Kidney glomerular epithelial cell (primary cell): ENCODE results near the gene CASD1.

Experiments
- DNase-seq: peaks from one replicate; lab custom pipeline; 2025; lab: John Stamatoyannopoulos, UW

The CASD1 gene

DNA sequence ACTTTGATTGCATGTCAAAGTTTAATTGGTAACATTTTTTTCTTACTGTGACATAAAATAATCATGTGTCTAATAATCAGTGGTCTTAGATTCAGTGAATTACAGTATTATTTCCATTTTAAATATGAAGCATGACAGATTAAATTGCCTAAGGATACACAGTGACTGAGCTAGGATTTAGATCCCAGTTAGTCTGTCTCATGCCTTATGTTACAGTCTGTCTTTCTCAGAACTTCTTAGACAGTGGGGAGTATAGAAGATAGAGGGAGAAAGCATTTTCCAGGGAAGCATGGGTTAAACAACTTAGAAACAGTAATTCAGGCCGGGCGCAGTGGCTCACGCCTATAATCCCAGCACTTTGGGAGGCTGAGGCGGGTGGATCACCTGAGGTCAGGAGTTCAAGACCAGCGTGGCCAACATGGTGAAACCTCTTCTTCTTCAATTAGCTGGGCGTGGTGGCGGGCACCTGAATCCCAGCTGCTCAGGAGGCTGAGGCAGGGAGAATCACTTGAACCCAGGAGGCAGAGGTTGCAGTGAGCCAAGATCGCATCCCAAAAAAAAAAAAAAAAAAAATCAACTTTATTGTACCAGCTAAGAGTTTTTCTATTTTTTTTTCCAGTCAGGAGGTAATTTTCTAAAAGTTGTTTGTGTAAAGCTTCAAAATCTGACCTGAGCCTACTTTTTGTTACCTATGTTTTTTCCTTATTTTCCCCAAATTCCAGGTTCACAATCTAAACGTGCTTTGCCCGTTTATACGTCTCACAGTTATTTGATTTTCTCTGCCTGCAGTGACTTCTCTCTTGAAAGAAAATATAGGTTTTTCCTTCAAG lies 3.3 kb downstream of the CASD1 start:
- DNase-seq, result no peak

DNA sequence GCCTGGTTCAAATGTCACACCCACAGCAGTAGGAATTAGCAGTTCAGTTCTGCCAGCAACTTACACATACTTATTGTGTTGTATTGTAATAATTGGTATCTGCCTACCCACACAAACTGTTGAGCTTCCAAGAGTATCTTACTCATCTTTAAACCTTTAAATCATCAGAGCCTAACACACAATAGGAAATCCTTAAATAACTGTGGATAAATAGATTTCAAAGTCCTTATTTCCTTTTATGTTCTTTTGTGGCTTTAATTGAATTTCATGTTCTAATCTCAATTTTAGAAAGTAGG lies 3.9 kb downstream of the CASD1 start:
- DNase-seq, result no peak

- no peak for DNase-seq
These were observed 4.7 kb downstream of the CASD1 start for GRCh38 chr7:94514140-94514889.

DNA sequence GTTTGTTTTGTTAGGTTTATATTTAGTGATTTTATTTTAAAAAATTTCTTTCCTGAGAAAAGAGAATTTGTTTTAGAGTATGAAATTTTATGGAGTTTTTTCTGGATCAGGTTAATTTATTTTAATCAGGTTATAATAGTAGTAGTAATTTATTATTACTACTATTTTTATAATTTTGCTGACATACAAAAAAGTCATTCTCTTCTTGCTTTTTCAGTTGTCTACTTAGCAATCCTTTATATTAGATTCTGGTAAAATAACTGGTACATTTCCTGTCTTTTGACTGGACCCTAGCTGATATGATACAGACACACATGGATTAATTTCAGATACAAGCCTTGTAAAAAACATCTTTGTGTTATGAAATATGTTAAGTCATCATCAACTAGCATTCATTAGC lies 5.3 kb downstream of the CASD1 start:
- no peak for DNase-seq

DNA sequence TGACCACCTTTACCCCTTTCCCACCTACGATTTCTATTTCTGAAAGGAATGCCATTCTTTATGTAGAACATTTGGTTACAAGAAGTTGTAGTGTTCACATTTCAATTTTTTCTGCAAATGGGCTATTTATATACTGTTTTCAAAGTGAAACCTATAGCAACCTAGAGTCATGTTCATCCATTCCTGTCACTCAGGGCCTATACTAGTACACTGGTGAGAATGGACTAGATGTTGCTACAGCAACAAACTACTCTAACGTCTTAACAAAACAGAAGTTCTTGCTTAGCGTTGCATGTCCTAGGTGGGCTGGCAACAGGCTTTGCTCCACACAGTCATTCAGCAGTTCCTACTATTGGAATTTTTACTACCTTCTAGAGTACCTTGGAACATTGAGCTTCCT lies 16.3 kb downstream of the CASD1 start:
- no peak for DNase-seq

DNA sequence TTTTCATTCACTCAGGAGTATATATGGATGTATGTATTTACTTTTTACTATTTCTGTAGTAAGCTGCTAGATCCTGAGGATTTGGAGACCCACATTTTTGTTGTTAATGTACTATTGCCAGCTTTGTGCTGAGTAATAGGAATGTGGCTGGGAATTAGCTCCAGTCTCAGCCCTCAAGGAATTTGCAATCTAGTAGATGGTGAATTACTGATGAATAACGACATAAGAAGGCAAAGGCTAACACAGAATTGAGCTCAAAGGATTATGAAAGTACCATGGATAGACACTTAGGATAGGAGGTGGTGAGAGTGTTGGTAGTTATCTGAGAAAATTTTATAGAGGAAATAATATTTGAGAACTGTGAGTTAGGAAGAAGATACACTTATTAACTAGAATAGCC lies 19.9 kb downstream of the CASD1 start:
- DNase-seq, result no peak

- no peak for DNase-seq
These were observed 20.5 kb downstream of the CASD1 start for GRCh38 chr7:94530109-94530508.

DNA sequence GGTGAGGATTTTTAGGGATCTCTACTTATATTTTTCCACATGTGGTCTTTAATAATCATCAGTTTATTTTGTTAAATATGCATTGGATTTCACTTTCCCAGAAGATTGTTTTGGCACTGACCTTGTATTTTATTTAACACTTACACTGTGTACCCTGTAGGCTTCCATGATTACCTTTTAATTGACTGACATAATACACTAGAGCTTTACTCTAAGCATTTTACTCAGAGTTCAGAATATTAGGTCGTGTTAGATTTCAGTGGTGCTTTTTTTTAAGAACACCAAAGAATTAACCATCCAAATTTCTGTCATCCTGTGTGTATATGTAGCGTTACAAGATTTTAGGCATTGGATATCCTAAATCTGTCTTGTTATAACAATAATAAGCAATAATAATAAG lies 23.1 kb downstream of the CASD1 start:
- DNase-seq, result no peak

DNA sequence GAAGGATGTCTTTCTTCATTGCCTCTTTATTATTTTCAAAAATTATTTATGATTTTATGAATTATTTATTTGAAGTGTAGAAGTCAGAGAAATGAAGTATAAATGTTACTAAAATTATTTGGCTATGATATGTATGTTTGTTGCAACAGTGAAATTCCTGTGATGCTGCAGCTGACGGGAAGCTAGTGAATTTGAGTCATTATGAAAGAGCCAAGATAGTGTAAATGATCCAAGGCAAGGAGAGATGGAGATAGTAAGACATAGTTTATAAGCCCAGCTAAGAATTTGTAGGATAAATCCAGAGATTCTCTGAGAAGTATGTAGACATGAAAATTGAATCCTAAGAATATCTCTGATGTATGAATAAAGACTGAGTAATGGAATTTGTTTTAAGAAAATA lies 30.8 kb downstream of the CASD1 start:
- DNase-seq, result no peak

- no peak for DNase-seq
These were observed 37.5 kb downstream of the CASD1 start for GRCh38 chr7:94547126-94547525.

GRCh38 chr7:94556028-94556427 lies 46.4 kb downstream of the CASD1 start:
- no peak for DNase-seq

DNA sequence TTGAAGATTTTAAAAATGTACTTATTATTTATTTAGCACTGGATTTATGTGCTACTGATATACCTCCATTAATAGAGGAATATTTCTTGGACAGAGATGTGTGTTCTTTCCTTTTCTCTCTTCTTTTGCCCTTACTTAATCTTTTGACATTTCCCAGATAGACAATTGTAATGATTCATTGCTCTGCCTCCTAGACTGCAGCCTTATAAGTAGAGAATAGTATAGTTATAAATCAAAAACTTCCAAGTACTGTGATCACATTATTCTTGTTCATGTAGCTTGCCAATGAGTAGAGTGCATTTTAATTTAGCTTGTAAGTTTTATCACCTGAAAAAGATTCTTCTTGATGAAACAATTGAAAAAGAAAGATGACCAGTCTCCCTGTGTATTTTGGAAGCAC lies 47.6 kb downstream of the CASD1 start:
- no peak for DNase-seq

DNA sequence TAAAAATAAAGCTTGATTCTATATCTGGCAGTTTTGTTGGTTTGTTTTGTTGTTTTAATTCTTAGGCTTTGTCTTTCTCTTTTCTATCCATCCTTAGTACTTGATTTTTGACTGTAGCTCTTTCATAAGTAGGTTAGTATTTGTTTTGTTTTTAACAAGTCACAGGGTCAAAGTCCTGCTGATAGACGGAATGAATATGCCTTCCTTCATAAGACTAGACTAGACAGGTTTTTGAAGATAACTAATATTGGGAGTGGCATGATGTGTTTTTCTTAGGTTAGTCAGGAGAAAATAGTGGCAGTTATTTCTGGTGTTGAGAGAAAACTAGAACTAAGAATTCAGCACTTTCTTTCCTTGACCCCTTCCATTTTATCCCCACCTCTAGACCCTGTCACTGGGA lies 50.4 kb downstream of the CASD1 start:
- DNase-seq, result no peak

DNA sequence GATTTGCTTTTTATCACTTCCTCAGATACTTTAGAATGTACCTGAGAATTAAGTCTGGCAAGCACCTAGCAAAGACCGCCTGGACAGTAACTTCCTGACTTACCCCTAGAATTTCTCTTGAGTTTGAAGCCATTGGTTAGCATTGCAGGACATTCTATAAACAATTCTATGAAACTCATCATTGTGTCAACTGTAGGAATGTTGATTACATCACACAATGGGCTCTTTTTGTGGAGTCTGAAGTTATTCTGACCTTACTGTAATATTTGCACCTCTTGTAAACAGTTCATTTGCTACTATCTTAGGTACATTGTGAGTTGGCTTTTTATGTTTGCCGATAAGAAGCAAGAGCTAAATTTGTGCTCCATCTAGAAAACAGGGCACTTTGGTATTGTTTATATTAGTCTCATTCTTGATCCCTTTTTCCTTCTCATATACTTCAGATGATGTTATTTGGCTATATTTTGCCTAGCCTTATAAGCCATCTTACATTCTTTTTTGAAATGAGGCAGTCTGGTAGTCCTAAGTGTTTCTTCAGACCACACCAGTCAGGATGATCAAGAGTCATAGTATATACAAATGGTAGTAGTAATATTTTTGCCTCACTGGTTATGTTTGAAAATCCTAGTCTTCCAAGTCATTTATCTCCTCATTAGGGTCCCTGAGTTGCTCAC lies 52.4 kb downstream of the CASD1 start:
- no peak for DNase-seq

DNA sequence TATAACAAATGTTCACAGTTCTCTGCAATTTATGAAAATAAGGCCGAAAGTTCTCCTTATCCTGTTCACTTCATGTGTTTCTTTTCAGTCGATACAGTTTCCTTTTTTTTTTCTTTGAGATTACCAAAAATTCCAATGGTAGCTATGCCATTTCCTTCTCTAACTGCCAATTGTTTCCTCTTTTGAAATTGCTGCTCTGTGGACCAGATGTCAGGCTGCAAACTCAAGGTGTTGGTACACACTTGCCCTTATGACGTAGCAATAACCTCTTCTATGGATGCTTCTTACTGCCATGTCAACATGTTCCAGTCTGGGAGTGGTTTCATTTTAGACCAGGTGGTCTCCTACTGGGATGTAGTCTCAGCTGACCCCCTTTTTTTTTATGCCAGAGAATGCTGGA lies 52.9 kb downstream of the CASD1 start:
- DNase-seq, result no peak

DNA sequence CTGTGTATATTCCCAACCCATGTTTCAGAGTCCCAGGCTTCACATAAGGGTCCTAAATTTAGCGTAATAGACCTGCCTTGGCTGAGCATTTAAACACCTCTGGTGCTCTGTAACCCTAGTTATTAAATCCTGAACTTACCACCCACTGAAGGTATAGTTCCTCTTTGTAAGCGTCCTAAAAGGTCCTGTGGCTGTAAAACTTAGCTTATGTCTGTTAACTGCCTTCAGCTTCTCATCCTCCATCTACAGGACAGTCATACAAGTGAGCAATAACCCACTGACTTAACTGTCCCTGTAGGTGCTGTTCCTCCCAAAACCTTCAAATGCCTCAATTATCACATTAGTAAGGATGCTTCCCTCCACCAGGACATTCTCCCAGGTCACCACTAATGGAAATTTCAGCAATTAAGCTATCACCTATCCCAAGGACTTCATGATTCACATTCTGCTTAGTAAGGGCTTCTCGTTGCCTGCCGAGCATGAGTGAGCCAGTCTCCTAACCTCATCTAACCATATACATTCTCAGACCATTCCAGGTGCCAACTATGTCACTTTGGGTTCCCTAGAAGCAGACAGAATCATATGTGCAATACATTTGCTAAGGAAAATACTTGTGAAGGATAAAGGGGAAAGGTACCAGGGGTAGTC lies 55.8 kb downstream of the CASD1 start:
- DNase-seq, result no peak

- no peak for DNase-seq
These were observed 57.8 kb downstream of the CASD1 start for GRCh38 chr7:94567396-94567795.

DNA sequence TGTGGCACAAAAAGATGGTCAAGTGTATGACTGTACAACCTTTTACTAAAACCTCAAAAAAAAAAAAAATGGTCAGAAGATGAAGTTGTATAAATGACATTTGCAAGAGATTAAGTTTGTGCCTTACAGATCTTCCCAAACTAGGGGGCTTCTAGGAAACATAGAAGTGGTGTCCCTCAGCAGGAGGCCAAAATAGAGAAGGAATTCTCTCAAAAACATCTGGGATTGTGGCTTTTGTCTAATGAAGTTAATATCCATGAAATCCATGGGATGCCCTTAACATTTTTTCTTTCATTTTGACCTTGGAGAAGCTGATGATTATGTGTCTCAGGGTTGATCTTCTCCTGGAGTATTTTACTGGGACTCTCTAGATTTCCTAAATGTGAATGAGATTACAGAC lies 62.2 kb downstream of the CASD1 start:
- no peak for DNase-seq

DNA sequence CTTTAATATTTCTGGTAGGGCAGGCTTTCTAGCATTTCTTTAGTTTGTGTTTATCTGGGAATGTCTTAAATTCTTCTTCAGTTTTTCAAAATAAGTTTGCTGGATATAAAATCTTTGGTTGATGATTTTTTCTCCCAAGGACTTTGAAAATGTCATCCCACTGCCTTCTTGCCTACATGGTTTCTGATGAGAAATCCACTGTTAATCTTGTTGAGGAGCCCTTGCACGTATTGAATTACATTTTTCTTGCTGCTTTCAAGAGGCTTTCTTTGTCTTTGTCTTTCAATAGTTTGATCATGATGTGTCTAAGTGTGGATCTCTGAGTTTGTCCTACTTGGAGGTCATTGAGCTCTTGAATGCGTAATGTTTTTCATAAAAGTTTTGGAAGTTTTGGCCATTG lies 66.0 kb downstream of the CASD1 start:
- no peak for DNase-seq

DNA sequence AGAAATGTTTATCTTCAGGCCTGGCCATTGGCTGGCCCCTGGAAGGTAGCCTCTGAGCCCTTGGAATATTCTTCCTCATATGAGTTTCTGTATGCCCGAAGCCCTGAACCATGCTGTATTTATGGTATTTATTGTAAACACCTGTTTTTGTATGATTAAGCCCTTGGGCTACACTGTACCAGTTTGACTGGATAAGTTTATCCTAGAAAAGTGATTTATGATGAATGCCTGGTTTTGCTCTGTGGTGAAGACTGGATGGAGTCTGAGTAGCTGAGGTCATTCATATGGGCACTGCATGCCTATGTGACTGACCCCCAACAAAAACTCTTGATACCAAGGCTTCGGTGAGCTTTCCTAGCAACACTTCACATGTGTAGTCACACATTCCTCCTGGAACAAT lies 66.7 kb downstream of the CASD1 start:
- DNase-seq, result no peak

DNA sequence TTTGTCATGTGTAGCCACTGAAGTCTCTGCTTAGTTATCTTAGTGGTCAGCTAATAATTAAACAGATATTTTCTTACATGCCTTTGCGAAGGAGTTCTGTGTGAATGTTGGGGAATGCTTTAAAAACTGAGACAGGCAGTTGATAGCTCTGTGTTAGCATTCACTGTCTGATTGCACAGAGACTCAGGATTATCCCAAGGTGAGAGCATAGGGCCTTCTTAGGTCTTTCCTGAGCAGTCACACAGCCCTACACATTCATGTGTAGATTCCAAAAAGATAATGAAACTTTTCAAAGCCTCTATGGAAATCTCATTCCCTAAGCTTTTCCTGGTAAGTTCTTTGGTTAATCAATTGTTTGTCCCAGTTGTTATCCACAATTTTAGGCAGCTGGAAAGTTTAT lies 67.7 kb downstream of the CASD1 start:
- DNase-seq, result no peak

GRCh38 chr7:94578614-94579013 lies 69.0 kb downstream of the CASD1 start:
- DNase-seq, result no peak

- DNase-seq, result no peak
These were observed 69.9 kb downstream of the CASD1 start for GRCh38 chr7:94579470-94579869.
